ENCODE results near the gene FAM216B. TPM values are rescaled to one million over a fixed set of nuclear protein-coding genes. Genes with fewer than 3 reads are reported as not detected.

The FAM216B gene
- total and polyA plus RNA-seq, 10 of the 15 experiments (the other 5 are each of a cell fraction or from before 2014, with no cell fraction given) = not detected

- H3K4me3 ChIP-seq = no peak overlapping the region
- DNase-seq (ENCODE audit: low read depth, low spot score) (no peak), ATAC-seq (no peak), FAIRE-seq (no peak)
- in situ Hi-C loops (cut with MboI) = no loop called here
- ChIA-PET RAD21 (ENCODE audit: unreplicated experiment) (no interaction called here), POLR2A (no interaction called here), CTCF (interaction anchor here (1.3 kb wide), 1 partner anchor 133 kb away, joined by 3 read pairs; no protein-coding TSS in a partner anchor), SMC1A (ENCODE audit: uncharacterized antibody, unreplicated experiment) (interaction anchor here (1.4 to 1.7 kb wide), 2 partner anchors 10 to 18 kb away, joined by 3 to 4 read pairs; no protein-coding TSS in a partner anchor)
- no peak overlapping the region for H3K9ac ChIP-seq (ENCODE audit: control insufficient read depth, insufficient read depth, low read length)
- intact Hi-C loops (cut with micrococcal nuclease; ENCODE audit: unreplicated experiment) = no loop called here
- no TSS peak for BruUV-seq (replicated peaks)
- 21% methylated on average over 7 of the region's 7 CpGs for WGBS (ENCODE audit: insufficient coverage, insufficient replicate concordance, low lambda C conversion rate, missing lambda C conversion rate)
- no peaks in the 10 kb centered on the region for H3K27me3 ChIP-seq (replicated peaks in 1 of 2; ENCODE audit: control insufficient read depth in 2 of 2, insufficient read depth in 2 of 2, low read length in 1 of 2)
- no peaks in the 10 kb centered on the region for H3K36me3 ChIP-seq (ENCODE audit: control insufficient read depth in 2 of 2, insufficient read depth in 2 of 2, low read length in 1 of 2)
- H2AFZ ChIP-seq (ENCODE audit: control insufficient read depth, low read depth, low read length) = no peak overlapping the region
- no peaks in the 10 kb centered on the region for H3K9me3 ChIP-seq (replicated peaks; ENCODE audit: control insufficient read depth, insufficient read depth, low read length)
- no peaks in the 10 kb centered on the region for H4K20me1 ChIP-seq (ENCODE audit: control insufficient read depth, insufficient read depth)
- no peaks in the 10 kb centered on the region for H3K79me2 ChIP-seq (ENCODE audit: control insufficient read depth, insufficient read depth, low read length)
- TF ChIP-seq CTCF (IDR thresholded peaks at IDR 0.05 in 2 of 3, conservative IDR thresholded peaks at IDR 0.05 in 1 of 3; ENCODE audit: control insufficient read depth in 2 of 3, extremely low read depth in 1 of 3, insufficient read depth in 1 of 3, low read depth in 3 of 3, low read length in 3 of 3) (no peak), E4F1 (IDR thresholded peaks at IDR 0.05; ENCODE audit: borderline replicate concordance, partially characterized antibody) (no peak), EED (IDR thresholded peaks at IDR 0.05; ENCODE audit: low read depth) (no peak), ATF3 (IDR thresholded peaks at IDR 0.05; ENCODE audit: borderline replicate concordance, extremely low read depth, low read depth, low read length) (no peak)
- no peak overlapping the region for H3K27ac ChIP-seq (ENCODE audit: control insufficient read depth, insufficient read depth)
- H3K4me1 ChIP-seq (ENCODE audit: control insufficient read depth, insufficient read depth, low read length) = no peaks in the 10 kb centered on the region
- no peak overlapping the region for H3K4me2 ChIP-seq (ENCODE audit: control insufficient read depth, insufficient read depth)
These were observed 5.3 kb downstream of the FAM216B start for GRCh38 chr13:42786715-42787114.

All from GM12878 (cell line).